ENCODE data around the gene SLC13A4.
"Not testable (repeated sequence)": the region's sequence is repeated elsewhere in the genome, so short reads cannot be mapped to it uniquely, and the experiment has no call there.

Gene SLC13A4

GRCh38 chr7:135661311-135662122 lies 66.5 kb downstream of the SLC13A4 start:
- no peak for DNase-seq

- DNase-seq: no peak
These were observed 68.7 kb downstream of the SLC13A4 start for GRCh38 chr7:135659159-135659846.

- DNase-seq: no peak
These were observed 69.4 kb downstream of the SLC13A4 start for GRCh38 chr7:135658564-135658963.

DNA sequence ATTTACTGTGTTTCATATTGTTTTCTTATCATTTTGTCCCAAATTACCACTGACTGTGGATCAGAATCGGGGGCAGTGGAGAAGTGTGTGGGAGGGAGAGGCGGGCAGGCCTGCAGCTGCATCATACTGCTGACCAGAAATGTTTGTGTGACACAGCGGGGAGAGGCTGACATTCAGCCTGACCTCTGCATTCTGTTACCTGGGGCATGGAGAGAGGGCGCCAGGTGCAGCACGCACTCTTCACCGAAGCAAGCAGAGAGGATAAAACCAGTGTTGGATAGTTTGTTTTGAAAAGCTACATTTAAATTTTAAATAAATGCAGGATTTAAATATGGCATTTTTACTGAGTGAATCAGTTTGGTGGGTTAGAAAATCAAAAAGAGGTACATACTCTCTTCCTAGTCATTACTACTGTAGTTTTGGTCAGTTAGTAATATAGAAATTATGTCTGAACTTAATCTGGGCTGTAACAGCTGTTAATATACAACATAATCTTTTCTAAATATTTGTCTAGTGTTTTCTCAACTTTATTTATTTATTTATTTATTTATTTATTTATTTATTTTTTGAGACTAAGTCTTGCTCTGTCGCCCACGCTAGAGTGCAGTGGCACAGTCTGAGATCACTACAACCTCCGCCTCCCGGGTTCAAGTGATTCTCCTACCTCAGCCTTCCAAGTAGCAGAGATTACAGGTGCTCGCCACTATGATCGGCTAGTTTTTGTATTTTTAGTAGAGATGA lies 74.5 kb downstream of the SLC13A4 start:
- no peak for DNase-seq

DNA sequence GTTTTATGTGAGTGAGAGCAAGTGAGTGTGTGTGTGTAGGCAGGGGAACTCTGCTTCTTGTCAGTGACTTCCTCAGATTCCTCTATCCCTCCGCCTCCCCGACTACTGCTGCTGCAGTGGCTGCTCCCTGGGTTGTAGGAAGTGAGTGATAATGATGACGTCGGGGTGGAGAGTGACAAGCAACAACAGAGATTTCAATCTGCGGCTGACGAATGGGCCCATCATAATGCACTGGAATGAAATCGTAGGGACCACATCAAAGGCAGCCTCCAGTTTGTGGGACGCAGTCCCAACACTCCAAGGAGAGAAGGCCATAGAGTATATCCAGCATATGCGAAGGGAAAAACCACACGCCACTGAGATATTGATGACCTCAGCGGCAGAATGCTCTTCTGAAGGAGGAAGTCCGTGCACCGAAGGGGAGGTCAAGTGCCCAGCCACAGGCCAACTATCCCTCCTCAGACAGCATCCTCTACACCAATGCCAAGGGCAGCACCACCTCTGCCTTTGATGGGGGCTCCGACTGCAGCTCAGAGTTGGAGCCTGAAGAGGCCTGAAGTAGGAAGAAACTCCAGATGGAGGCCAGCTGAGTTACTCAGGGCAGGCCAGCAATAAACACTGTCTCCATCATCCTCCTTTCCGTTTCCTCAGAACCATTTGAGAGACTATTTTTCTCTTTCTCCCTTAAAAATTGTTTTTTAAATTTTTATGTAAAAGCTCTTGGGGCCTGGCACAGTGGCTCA lies 77.0 kb downstream of the SLC13A4 start:
- no peak for DNase-seq

DNA sequence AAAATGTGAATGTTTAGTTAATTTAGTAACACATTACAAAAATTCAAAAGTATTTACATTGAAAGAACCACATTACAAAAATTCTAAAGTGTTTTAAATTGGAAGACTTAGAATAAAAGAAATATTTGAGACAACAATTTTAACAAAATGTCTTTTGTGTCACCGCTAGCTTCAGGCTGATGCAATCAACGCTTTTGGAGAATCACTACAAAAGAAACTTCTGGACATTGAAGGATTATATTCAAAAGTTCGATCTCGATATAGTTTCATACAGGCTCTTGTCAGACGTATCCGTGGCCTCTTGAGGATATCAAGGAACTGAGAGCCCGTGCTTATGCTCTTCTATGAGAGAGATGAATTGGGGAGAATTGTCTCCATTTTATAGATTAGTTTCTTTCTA lies 79.8 kb downstream of the SLC13A4 start:
- no peak for DNase-seq

DNA sequence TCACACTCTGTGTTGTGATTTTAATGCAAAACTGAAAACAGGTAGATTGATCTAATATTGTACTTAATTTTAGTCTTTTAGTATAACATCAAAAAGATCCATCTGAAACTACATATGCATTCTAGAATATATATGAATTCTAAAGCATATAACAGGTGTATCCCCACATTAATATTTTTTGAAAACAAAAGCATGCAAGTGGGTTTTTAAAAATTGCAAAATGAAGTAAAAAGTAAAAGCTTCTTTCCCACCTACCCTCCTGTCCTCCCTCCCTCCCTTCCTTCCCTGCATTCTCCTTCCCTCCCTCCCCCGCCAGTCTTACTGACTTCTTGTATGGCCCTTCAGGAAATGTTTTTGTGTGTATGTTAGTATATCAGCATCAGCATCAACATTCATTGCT lies 80.2 kb downstream of the SLC13A4 start:
- no peak for DNase-seq

- peak; percentile 26 to 39 for DNase-seq
These were observed 82.6 kb downstream of the SLC13A4 start for GRCh38 chr7:135645296-135645904.

DNA sequence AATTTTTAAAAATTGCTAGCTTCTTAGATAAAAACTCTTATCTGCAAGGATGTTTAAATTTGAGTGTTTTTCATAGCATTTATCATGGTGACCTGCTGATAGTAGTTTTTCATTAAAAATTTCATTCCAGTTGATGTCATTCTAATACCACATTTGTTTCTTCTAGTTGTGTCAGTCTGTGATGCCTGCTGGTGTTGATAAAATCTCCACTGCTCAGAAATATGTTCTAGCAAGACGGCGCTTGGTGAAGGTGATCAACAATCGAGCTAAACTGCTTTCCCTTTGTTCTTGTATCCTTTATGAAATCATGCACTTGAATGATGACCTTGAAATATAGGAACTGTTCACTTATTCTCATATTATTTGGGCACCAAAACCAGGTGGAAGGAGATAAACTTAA lies 83.3 kb downstream of the SLC13A4 start:
- DNase-seq: no peak

DNA sequence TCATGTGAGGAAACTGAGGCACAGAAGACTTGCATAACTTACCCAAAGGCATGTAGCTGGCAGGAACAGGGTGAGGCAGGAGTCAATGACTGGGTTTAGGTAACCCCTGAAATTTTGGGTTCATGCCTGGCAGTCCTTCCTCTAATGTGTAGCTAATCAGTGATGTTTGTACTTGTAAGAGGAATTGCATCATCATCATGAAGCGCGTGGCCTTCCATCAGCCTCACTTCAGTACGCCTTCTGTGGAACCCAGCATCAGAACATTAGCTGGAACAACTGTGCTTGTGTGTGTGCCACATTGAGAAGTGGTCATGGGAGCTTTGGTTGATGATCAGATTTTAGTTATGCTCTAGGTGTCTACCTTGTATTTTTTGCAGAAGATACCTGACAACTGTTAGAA lies 83.8 kb downstream of the SLC13A4 start:
- DNase-seq: no peak

DNA sequence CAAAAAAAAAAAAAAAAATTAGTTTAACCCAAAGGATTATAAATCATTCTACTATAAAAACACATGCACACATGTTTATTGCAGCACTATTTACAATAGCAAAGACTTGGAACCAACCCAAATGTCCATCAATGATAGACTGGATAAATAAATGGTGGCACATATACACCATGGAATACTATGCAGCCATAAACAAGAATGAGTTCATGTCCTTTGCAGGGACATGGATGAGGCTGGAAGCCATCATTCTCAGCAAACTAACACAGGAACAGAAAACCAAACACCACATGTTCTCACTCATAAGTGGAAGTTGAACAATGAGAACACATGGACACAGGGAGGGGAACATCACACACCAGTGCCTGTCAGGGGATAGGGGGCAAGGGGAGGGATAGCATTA lies 88.3 kb downstream of the SLC13A4 start:
- not testable (repeated sequence) for DNase-seq

DNA sequence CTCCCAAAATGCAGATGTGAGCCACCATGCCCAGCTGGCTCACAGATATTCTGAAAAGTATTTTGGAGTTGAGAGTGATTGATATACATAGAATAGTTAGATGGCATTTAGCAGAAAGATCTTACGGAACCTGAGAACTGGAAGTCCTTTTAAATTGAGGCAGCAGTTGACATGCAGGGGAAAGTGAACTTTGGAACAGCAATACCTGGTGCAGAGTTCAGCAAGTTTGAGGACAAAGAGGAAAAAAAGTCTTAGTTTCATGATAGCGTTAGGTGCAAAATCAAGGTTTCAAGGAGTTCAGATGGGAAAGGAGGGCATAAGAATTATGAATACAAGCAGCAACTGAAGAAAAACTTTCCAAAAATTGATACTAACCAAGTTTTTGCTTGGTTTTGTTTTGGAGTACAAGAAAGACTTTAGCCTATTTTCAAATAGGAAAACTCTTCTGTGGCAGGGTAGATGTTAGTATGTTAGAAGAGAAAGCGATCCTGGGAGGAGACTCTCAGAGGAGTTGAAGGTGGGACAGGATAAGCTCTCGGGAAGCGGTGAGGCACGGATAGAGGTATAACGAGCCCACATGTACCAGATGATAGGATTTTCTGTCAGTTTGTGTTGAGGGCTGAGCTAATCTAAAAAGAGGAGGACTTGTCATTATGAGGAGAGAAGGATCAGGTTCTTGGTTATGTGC lies 93.7 kb downstream of the SLC13A4 start:
- DNase-seq: no peak
